ENCODE data around the gene RFPL1.

The RFPL1 gene

GRCh38 chr22:29463629-29464028 is 25.2 kb downstream of the RFPL1 start:
- no peak overlapping the region for H3K4me3 ChIP-seq (ENCODE audit: low read depth, low read length)

GRCh38 chr22:29464581-29464980 is 26.2 kb downstream of the RFPL1 start:
- H3K4me1 ChIP-seq (ENCODE audit: control insufficient read depth, insufficient read depth, low read length), result peaks cover 3% of the 10 kb centered on the region
- no peak overlapping the region for H3K4me3 ChIP-seq (ENCODE audit: low read depth, low read length)
- H3K9ac ChIP-seq (ENCODE audit: low read depth, low read length), result no peak overlapping the region
- no peaks in the 10 kb centered on the region for H3K36me3 ChIP-seq (ENCODE audit: control insufficient read depth, insufficient read depth, low read length)
- H3K27me3 ChIP-seq (ENCODE audit: control insufficient read depth, insufficient read depth, low read length), result peaks cover 3% of the 10 kb centered on the region
- no peaks in the 10 kb centered on the region for H3K9me3 ChIP-seq (ENCODE audit: control insufficient read depth, insufficient read depth, low read length)

More at GRCh38 chr22:29463629-29464028, 25.2 kb downstream of the RFPL1 start:
- Histone ChIP-seq H3K4me1 (ENCODE audit: control insufficient read depth, insufficient read depth, low read length) (peaks cover 2% of the 10 kb centered on the region), H3K36me3 (ENCODE audit: control insufficient read depth, insufficient read depth, low read length) (no peaks in the 10 kb centered on the region), H3K9ac (ENCODE audit: low read depth, low read length) (no peak overlapping the region), H3K9me3 (ENCODE audit: control insufficient read depth, insufficient read depth, low read length) (no peaks in the 10 kb centered on the region), H3K27me3 (ENCODE audit: control insufficient read depth, insufficient read depth, low read length) (no peaks in the 10 kb centered on the region)

GRCh38 chr22:29469755-29470154 is 31.4 kb downstream of the RFPL1 start:
- Histone ChIP-seq H3K9me3 (ENCODE audit: control insufficient read depth, insufficient read depth, low read length) (no peaks in the 10 kb centered on the region), H3K27me3 (ENCODE audit: control insufficient read depth, insufficient read depth, low read length) (peaks cover 4% of the 10 kb centered on the region), H3K4me1 (ENCODE audit: control insufficient read depth, insufficient read depth, low read length) (peaks cover 6% of the 10 kb centered on the region), H3K9ac (ENCODE audit: low read depth, low read length) (peak overlapping the region; percentile 57), H3K36me3 (ENCODE audit: control insufficient read depth, insufficient read depth, low read length) (peaks cover 4% of the 10 kb centered on the region), H3K4me3 (ENCODE audit: low read depth, low read length) (peak overlapping the region; percentile 70)

- H3K36me3 ChIP-seq (ENCODE audit: control insufficient read depth, insufficient read depth, low read length), result peaks cover 4% of the 10 kb centered on the region
- H3K9me3 ChIP-seq (ENCODE audit: control insufficient read depth, insufficient read depth, low read length), result no peaks in the 10 kb centered on the region
- peaks cover 6% of the 10 kb centered on the region for H3K4me1 ChIP-seq (ENCODE audit: control insufficient read depth, insufficient read depth, low read length)
- H3K4me3 ChIP-seq (ENCODE audit: low read depth, low read length), result peak overlapping the region; percentile 70
- H3K9ac ChIP-seq (ENCODE audit: low read depth, low read length), result peak overlapping the region; percentile 57
- peaks cover 4% of the 10 kb centered on the region for H3K27me3 ChIP-seq (ENCODE audit: control insufficient read depth, insufficient read depth, low read length)
Observed at GRCh38 chr22:29470159-29470855, 31.9 kb downstream of the RFPL1 start.

- Histone ChIP-seq H3K36me3 (ENCODE audit: control insufficient read depth, insufficient read depth, low read length) (peaks cover 4% of the 10 kb centered on the region), H3K27me3 (ENCODE audit: control insufficient read depth, insufficient read depth, low read length) (peaks cover 10% of the 10 kb centered on the region), H3K9ac (ENCODE audit: low read depth, low read length) (no peak overlapping the region), H3K9me3 (ENCODE audit: control insufficient read depth, insufficient read depth, low read length) (no peaks in the 10 kb centered on the region), H3K4me1 (ENCODE audit: control insufficient read depth, insufficient read depth, low read length) (peaks cover 11% of the 10 kb centered on the region), H3K4me3 (ENCODE audit: low read depth, low read length) (no peak overlapping the region)
Observed at GRCh38 chr22:29473001-29473400, 34.6 kb downstream of the RFPL1 start.

- Histone ChIP-seq H3K4me3 (ENCODE audit: low read depth, low read length) (no peak overlapping the region), H3K9me3 (ENCODE audit: control insufficient read depth, insufficient read depth, low read length) (no peaks in the 10 kb centered on the region), H3K9ac (ENCODE audit: low read depth, low read length) (no peak overlapping the region), H3K4me1 (ENCODE audit: control insufficient read depth, insufficient read depth, low read length) (peaks cover 8% of the 10 kb centered on the region), H3K36me3 (ENCODE audit: control insufficient read depth, insufficient read depth, low read length) (peaks cover 4% of the 10 kb centered on the region), H3K27me3 (ENCODE audit: control insufficient read depth, insufficient read depth, low read length) (peaks cover 29% of the 10 kb centered on the region)
Observed at GRCh38 chr22:29475550-29475949, 37.2 kb downstream of the RFPL1 start.

GRCh38 chr22:29476116-29476515 is 37.7 kb downstream of the RFPL1 start:
- no peak overlapping the region for H3K9ac ChIP-seq (ENCODE audit: low read depth, low read length)
- H3K4me3 ChIP-seq (ENCODE audit: low read depth, low read length), result no peak overlapping the region
- H3K36me3 ChIP-seq (ENCODE audit: control insufficient read depth, insufficient read depth, low read length), result peaks cover 4% of the 10 kb centered on the region
- peaks cover 30% of the 10 kb centered on the region for H3K27me3 ChIP-seq (ENCODE audit: control insufficient read depth, insufficient read depth, low read length)
- no peaks in the 10 kb centered on the region for H3K9me3 ChIP-seq (ENCODE audit: control insufficient read depth, insufficient read depth, low read length)
- peaks cover 8% of the 10 kb centered on the region for H3K4me1 ChIP-seq (ENCODE audit: control insufficient read depth, insufficient read depth, low read length)

GRCh38 chr22:29477723-29478318 is 39.4 kb downstream of the RFPL1 start:
- Histone ChIP-seq H3K36me3 (ENCODE audit: control insufficient read depth, insufficient read depth, low read length) (peaks cover 4% of the 10 kb centered on the region), H3K4me1 (ENCODE audit: control insufficient read depth, insufficient read depth, low read length) (peaks cover 14% of the 10 kb centered on the region), H3K4me3 (ENCODE audit: low read depth, low read length) (peak overlapping the region; percentile 74), H3K9ac (ENCODE audit: low read depth, low read length) (no peak overlapping the region), H3K27me3 (ENCODE audit: control insufficient read depth, insufficient read depth, low read length) (peaks cover 35% of the 10 kb centered on the region), H3K9me3 (ENCODE audit: control insufficient read depth, insufficient read depth, low read length) (no peaks in the 10 kb centered on the region)

GRCh38 chr22:29478326-29479276 is 40.2 kb downstream of the RFPL1 start:
- Histone ChIP-seq H3K9ac (ENCODE audit: low read depth, low read length) (no peak overlapping the region), H3K4me3 (ENCODE audit: low read depth, low read length) (peak overlapping the region; percentile 74), H3K4me1 (ENCODE audit: control insufficient read depth, insufficient read depth, low read length) (peaks cover 14% of the 10 kb centered on the region), H3K27me3 (ENCODE audit: control insufficient read depth, insufficient read depth, low read length) (peaks cover 35% of the 10 kb centered on the region), H3K9me3 (ENCODE audit: control insufficient read depth, insufficient read depth, low read length) (no peaks in the 10 kb centered on the region), H3K36me3 (ENCODE audit: control insufficient read depth, insufficient read depth, low read length) (peaks cover 10% of the 10 kb centered on the region)

- H3K9me3 ChIP-seq (ENCODE audit: control insufficient read depth, insufficient read depth, low read length), result no peaks in the 10 kb centered on the region
- peaks cover 9% of the 10 kb centered on the region for H3K36me3 ChIP-seq (ENCODE audit: control insufficient read depth, insufficient read depth, low read length)
- peaks cover 35% of the 10 kb centered on the region for H3K27me3 ChIP-seq (ENCODE audit: control insufficient read depth, insufficient read depth, low read length)
- H3K4me3 ChIP-seq (ENCODE audit: low read depth, low read length), result peak within 1 kb of the TSS; percentile 74
- peak within 1 kb of the TSS; percentile 60 for H3K9ac ChIP-seq (ENCODE audit: low read depth, low read length)
- H3K4me1 ChIP-seq (ENCODE audit: control insufficient read depth, insufficient read depth, low read length), result peaks cover 14% of the 10 kb centered on the region
Observed at GRCh38 chr22:29479417-29480261, 41.3 kb downstream of the RFPL1 start, which contains the start of gene NEFH. Gene NEFH, plus strand, starts transcription at chr22:29480218. Its CDS starts 45 bp downstream, at chr22:29480263.

- peak overlapping the region; percentile 74 for H3K4me3 ChIP-seq (ENCODE audit: low read depth, low read length)
- H3K36me3 ChIP-seq (ENCODE audit: control insufficient read depth, insufficient read depth, low read length), result peaks cover 11% of the 10 kb centered on the region
- H3K4me1 ChIP-seq (ENCODE audit: control insufficient read depth, insufficient read depth, low read length), result peaks cover 14% of the 10 kb centered on the region
- no peak overlapping the region for H3K9ac ChIP-seq (ENCODE audit: low read depth, low read length)
- H3K27me3 ChIP-seq (ENCODE audit: control insufficient read depth, insufficient read depth, low read length), result peaks cover 35% of the 10 kb centered on the region
- H3K9me3 ChIP-seq (ENCODE audit: control insufficient read depth, insufficient read depth, low read length), result no peaks in the 10 kb centered on the region
Observed at GRCh38 chr22:29480262-29480511, 41.8 kb downstream of the RFPL1 start.

All from iPS-15b (cell line).